HepG2 (cell line): ENCODE measurements around the gene CRYGS. TPM values are rescaled to one million over a fixed set of nuclear protein-coding genes. Genes with fewer than 3 reads are reported as not detected.

ENCODE experiments used
- ATAC-seq: fragments of 200-7000 bp; cut with Tn5 transposase; 3 replicates; pipeline ENCODE4 v1.9.1; 2020; ENCODE audit warnings: mild to moderate bottlenecking, moderate library complexity
- BruUV-seq: library from RNA; stranded (reverse); fragments of 400-500 nt; replicated peaks from 2 replicates; lab custom pipeline; 2021; lab: Mats Ljungman, UMichigan
- CTCF ChIA-PET: fragments of 300-600 bp; formaldehyde crosslinking; extraction: SDS; loops from one replicate; lab custom pipeline; 2021; ENCODE audit warnings: low total read pairs, inconsistent platforms, low intra/inter-chr PET ratio; lab: Yijun Ruan, JAX
- POLR2A ChIA-PET: fragments of 350-600 bp; sonication (Branson Sonifier 250); formaldehyde crosslinking; loops from one replicate; lab custom pipeline; 2020; ENCODE audit warnings: antibody characterized with exemption, inconsistent platforms; lab: Yijun Ruan, JAX
- DNase-seq: peaks from one replicate; pipeline ENCODE4 v3.0.0-alpha.2; 2015; ENCODE audit warnings: low spot score
- FAIRE-seq: peaks from 3 replicates; lab custom pipeline; 2011; peaks lifted over from hg19 to GRCh38; lab: Jason Lieb, UNC
- H2AFZ ChIP-seq: one replicate; pipeline ENCODE4 v1.6.1; 2011; ENCODE audit warnings: low read length, inconsistent platforms
- H3K27ac ChIP-seq: fragments of 300-600 bp; 3 replicates; pipeline ENCODE4 v1.8.0; 2011; ENCODE audit warnings: mixed run types, mild to moderate bottlenecking, mixed read lengths, low read length, inconsistent platforms; ENCODE audit not compliant: insufficient read depth; ENCODE audit errors: extremely low read length
- H3K27me3 ChIP-seq, 2 experiments: fragments of 200-600 bp in 1 of 2; 2 replicates in 1 of 2; 3 replicates in 1 of 2; pipeline versions ENCODE4 v1.6.0 to v1.8.0; 2011; ENCODE audit warnings: low read length in 2 of 2, mild to moderate bottlenecking in 2 of 2, moderate library complexity in 2 of 2, inconsistent platforms in 1 of 2; ENCODE audit not compliant: insufficient read depth in 2 of 2, control insufficient read depth in 1 of 2
- H3K36me3 ChIP-seq, 2 experiments: fragments of 200-600 bp in 1 of 2; replicated peaks in 1 of 2; 2 replicates in 1 of 2; 3 replicates in 1 of 2; pipeline versions ENCODE4 v1.5.1 to v1.8.0; 2011; ENCODE audit warnings: low read length in 2 of 2, inconsistent platforms in 1 of 2; ENCODE audit not compliant: insufficient read depth in 2 of 2, control insufficient read depth in 1 of 2
- H3K4me1 ChIP-seq: 2 replicates; pipeline ENCODE4 v1.5.1; 2012; ENCODE audit warnings: low read length, inconsistent platforms; ENCODE audit not compliant: insufficient read depth
- H3K4me2 ChIP-seq: 2 replicates; pipeline ENCODE4 v1.6.0; 2011; ENCODE audit warnings: low read depth, low read length, inconsistent platforms
- H3K4me3 ChIP-seq, 3 experiments: fragments of 200-600 bp in 1 of 3; sonication (generic), shearing (Covaris generic) in 1 of 3; replicated peaks in 1 of 3; 2 replicates each; pipeline ENCODE4 v1.5.1; 2011 to 2016; ENCODE audit warnings: low read length in 3 of 3, inconsistent platforms in 2 of 3, low read depth in 2 of 3, mild to moderate bottlenecking in 2 of 3, control low read depth in 1 of 3, mixed read lengths in 1 of 3; ENCODE audit not compliant: insufficient read depth in 1 of 3
- H3K79me2 ChIP-seq: one replicate; pipeline ENCODE4 v1.6.1; 2011; ENCODE audit warnings: low read length, inconsistent platforms; ENCODE audit not compliant: insufficient read depth
- H3K9ac ChIP-seq: 2 replicates; pipeline ENCODE4 v1.6.0; 2011; ENCODE audit warnings: mild to moderate bottlenecking, low read depth, low read length, inconsistent platforms; ENCODE audit not compliant: insufficient read depth
- H3K9me3 ChIP-seq: 2 replicates; pipeline ENCODE4 v1.5.1; 2012; ENCODE audit warnings: mild to moderate bottlenecking, low read length
- H4K20me1 ChIP-seq: 2 replicates; pipeline ENCODE4 v1.6.0; 2011; ENCODE audit warnings: inconsistent platforms, mild to moderate bottlenecking, low read length, moderate library complexity; ENCODE audit not compliant: insufficient read depth
- CBX2 ChIP-seq, 2 experiments: fragments of 200-600 bp in 1 of 2; sonication (generic); formaldehyde crosslinking in 1 of 2; IDR thresholded peaks; 2 replicates each; pipeline versions ENCODE4 v1.7.0 to v1.8.1; 2018 to 2022; ENCODE audit warnings: low read depth in 2 of 2, low read length in 1 of 2, mild to moderate bottlenecking in 1 of 2, missing genetic modification reagents in 1 of 2
- CEBPG ChIP-seq: IDR thresholded peaks from 2 replicates; pipeline ENCODE4 v1.6.1; 2016
- MED13 ChIP-seq: sonication (generic); formaldehyde crosslinking; IDR thresholded peaks from 2 replicates; pipeline ENCODE4 v1.5.0; 2020; ENCODE audit warnings: missing genetic modification reagents
- NKX3-1 ChIP-seq: sonication (generic); formaldehyde crosslinking; IDR thresholded peaks from 2 replicates; pipeline ENCODE4 v1.5.0; 2020; ENCODE audit warnings: missing genetic modification reagents
- RFX3 ChIP-seq: IDR thresholded peaks from 2 replicates; pipeline ENCODE4 v1.6.1; 2016; ENCODE audit warnings: missing biosample characterization, missing genetic modification reagents
- SATB2 ChIP-seq: sonication (generic); formaldehyde crosslinking; IDR thresholded peaks from 2 replicates; pipeline ENCODE4 v1.5.0; 2020; ENCODE audit warnings: missing genetic modification reagents
- TCF7L2 ChIP-seq: IDR thresholded peaks from 2 replicates; pipeline ENCODE4 v1.6.1; 2011; ENCODE audit warnings: mild to moderate bottlenecking, low read depth, low read length, moderate library complexity
- ZFP82 ChIP-seq: sonication (generic); formaldehyde crosslinking; IDR thresholded peaks from 2 replicates; pipeline ENCODE4 v1.5.1; 2020; ENCODE audit warnings: mild to moderate bottlenecking, missing genetic modification reagents, borderline replicate concordance
- ZNF235 ChIP-seq: sonication (generic); formaldehyde crosslinking; IDR thresholded peaks from 2 replicates; pipeline ENCODE4 v1.8.1; 2023; ENCODE audit warnings: mild to moderate bottlenecking, missing genetic modification reagents, borderline replicate concordance
- ZNF274 ChIP-seq: sonication (generic); formaldehyde crosslinking; IDR thresholded peaks from 2 replicates; pipeline ENCODE4 v1.5.1; 2020; ENCODE audit warnings: mild to moderate bottlenecking, missing genetic modification reagents
- ZNF318 ChIP-seq: sonication (generic); formaldehyde crosslinking; IDR thresholded peaks from 2 replicates; pipeline ENCODE4 v1.4.0; 2020; ENCODE audit warnings: mild to moderate bottlenecking, missing genetic modification reagents
- ZNF432 ChIP-seq: sonication (generic); formaldehyde crosslinking; IDR thresholded peaks from 2 replicates; pipeline ENCODE4 v1.5.0; 2020; ENCODE audit warnings: missing genetic modification reagents, mild to moderate bottlenecking, borderline replicate concordance
- WGBS: methylation state at CpG from one replicate; pipeline ENCODE4 v1.1.6; 2017; ENCODE audit warnings: low lambda C conversion rate; 5-methylcytosine and 5-hydroxymethylcytosine counted together
- in situ Hi-C: cut with HindIII; loops from 2 replicates; pipeline ENCODE4 v1.10.0; 2017; ENCODE audit warnings: low pct_unique_long_range_greater_than_20kb; ENCODE audit not compliant: extremely low pct_ligation_motif_present
- intact Hi-C: fragments of 100-400 bp; cut with micrococcal nuclease; formaldehyde crosslinking; loops from one replicate; pipeline ENCODE4 v1.10.0; 2022; ENCODE audit not compliant: unreplicated experiment
- polyA plus RNA-seq, 8 experiments: library from polyadenylated mRNA; depleted of rRNA in 3 of 8; stranded (reverse) in 7 of 8; unstranded in 1 of 8; fragments of >200 nt; fragmentation: Illumina TruSeq in 4 of 8; extraction: Trizol in 4 of 8; gene quantifications; 2 replicates each; pipeline versions ENCODE4 v1.2.1 to v1.2.3, GENCODE V29; 2011 to 2016; ENCODE audit warnings: low read depth in 4 of 8, missing spikeins in 1 of 8, mixed read lengths in 1 of 8; ENCODE audit not compliant: insufficient read depth in 1 of 8
- total RNA-seq, 5 experiments: library from RNA; depleted of rRNA; stranded (reverse); fragments of >200 nt; fragmentation: Illumina TruSeq; extraction: Trizol; gene quantifications; 2 replicates each; pipeline ENCODE4 v1.2.3, GENCODE V29; 2016; ENCODE audit warnings: low read depth in 1 of 5
- TF ChIP-seq, protein P1 (sequence below): sonication (generic); formaldehyde crosslinking; IDR thresholded peaks from 2 replicates; pipeline ENCODE4 v1.8.0; 2023; ENCODE audit warnings: mild to moderate bottlenecking, missing genetic modification reagents
- TF ChIP-seq, protein P2 (sequence below): fragments of 450-650 bp; IDR thresholded peaks from 2 replicates; pipeline ENCODE4 v1.6.1; 2017; ENCODE audit warnings: mild to moderate bottlenecking

CRYGS gene
- total and polyA plus RNA-seq, 2 of the 13 experiments (the other 11 are each of a cell fraction or from before 2014, with no cell fraction given), result 2.1 to 6.7 TPM

DNA sequence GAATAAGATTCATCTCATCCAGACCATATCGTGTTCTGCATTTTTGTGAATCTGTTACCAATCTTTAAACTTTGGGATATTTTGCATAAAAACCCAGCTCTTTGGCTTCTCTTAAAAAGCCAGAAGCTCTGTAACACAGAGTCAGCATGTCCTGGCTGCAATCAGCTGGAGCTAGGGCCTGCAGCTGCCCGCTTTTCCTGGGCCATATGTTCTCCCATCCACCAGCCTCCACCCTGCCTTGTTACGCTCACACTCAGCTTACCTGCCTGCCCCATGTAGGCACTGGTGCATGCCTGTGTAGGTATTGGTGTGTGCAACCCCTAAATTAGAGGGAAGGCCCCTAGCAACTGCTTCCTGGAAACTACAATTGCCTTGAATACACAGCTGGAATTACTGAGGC lies 48.2 kb downstream of the CRYGS start:
- Histone ChIP-seq H4K20me1 (no peaks in the 10 kb centered on the region), H3K36me3 (no peaks in the 10 kb centered on the region), H3K4me3 (no peak overlapping the region), H3K27ac (no peak overlapping the region), H3K9ac (no peak overlapping the region), H2AFZ (no peak overlapping the region), H3K27me3 (peaks cover 0 to 8% of the 10 kb centered on the region in 2 experiments; a peak in 2 of 5 replicates), H3K4me2 (peak overlapping the region; percentile 10; the same call in 1 of the 2 replicates), H3K9me3 (no peaks in the 10 kb centered on the region), H3K79me2 (no peaks in the 10 kb centered on the region), H3K4me1 (peaks cover 11% of the 10 kb centered on the region)
- CTCF ChIA-PET, result no interaction called here
- intact Hi-C loops, result no loop called here
- ATAC-seq (no peak), FAIRE-seq (no peak), DNase-seq (no peak)
- in situ Hi-C loops, result no loop called here
- 43% methylated on average over 3 of the region's 3 CpGs for WGBS
- BruUV-seq, result no TSS peak
- POLR2A ChIA-PET, result no interaction called here
- TF ChIP-seq, protein P1, sequence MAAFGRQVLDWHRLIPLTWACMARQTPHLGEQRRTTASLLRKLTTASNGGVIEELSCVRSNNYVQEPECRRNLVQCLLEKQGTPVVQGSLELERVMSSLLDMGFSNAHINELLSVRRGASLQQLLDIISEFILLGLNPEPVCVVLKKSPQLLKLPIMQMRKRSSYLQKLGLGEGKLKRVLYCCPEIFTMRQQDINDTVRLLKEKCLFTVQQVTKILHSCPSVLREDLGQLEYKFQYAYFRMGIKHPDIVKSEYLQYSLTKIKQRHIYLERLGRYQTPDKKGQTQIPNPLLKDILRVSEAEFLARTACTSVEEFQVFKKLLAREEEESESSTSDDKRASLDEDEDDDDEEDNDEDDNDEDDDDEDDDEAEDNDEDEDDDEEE (CRISPR knock-in tag), result no peak
- TF ChIP-seq RFX3 (CRISPR knock-in tag), result no peak
- TF ChIP-seq SATB2 (CRISPR knock-in tag), result no peak
- TF ChIP-seq ZNF274, result no peak
- TF ChIP-seq NKX3-1 (CRISPR knock-in tag), result no peak
- TF ChIP-seq ZFP82 (CRISPR knock-in tag), result no peak
- no peak for TF ChIP-seq CEBPG (CRISPR knock-in tag)
- TF ChIP-seq ZNF235, result no peak
- no peak for TF ChIP-seq ZNF432 (CRISPR knock-in tag)
- TF ChIP-seq, protein P2, sequence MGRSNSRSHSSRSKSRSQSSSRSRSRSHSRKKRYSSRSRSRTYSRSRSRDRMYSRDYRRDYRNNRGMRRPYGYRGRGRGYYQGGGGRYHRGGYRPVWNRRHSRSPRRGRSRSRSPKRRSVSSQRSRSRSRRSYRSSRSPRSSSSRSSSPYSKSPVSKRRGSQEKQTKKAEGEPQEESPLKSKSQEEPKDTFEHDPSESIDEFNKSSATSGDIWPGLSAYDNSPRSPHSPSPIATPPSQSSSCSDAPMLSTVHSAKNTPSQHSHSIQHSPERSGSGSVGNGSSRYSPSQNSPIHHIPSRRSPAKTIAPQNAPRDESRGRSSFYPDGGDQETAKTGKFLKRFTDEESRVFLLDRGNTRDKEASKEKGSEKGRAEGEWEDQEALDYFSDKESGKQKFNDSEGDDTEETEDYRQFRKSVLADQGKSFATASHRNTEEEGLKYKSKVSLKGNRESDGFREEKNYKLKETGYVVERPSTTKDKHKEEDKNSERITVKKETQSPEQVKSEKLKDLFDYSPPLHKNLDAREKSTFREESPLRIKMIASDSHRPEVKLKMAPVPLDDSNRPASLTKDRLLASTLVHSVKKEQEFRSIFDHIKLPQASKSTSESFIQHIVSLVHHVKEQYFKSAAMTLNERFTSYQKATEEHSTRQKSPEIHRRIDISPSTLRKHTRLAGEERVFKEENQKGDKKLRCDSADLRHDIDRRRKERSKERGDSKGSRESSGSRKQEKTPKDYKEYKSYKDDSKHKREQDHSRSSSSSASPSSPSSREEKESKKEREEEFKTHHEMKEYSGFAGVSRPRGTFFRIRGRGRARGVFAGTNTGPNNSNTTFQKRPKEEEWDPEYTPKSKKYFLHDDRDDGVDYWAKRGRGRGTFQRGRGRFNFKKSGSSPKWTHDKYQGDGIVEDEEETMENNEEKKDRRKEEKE, result no peak
- no peak for TF ChIP-seq TCF7L2
- no peak for TF ChIP-seq MED13 (CRISPR knock-in tag)
- no peak for TF ChIP-seq ZNF318
- no peak for TF ChIP-seq CBX2 (IDR thresholded peaks at IDR 0.05; ENCODE audit: low read depth, low read length)
- no peak for TF ChIP-seq CBX2 (CRISPR knock-in tag; IDR thresholded peaks at IDR 0.05; ENCODE audit: low read depth)
